GM12878 (cell line): ENCODE measurements around the gene YWHAQ. TPM values are rescaled to one million over a fixed set of nuclear protein-coding genes. Genes with fewer than 3 reads are reported as not detected.
A peak's percentile ranks its signal among the peaks of the same experiment; 100 is the strongest.

ENCODE experiments used
- ATAC-seq: fragments of 200-7000 bp; cut with Tn5 transposase; 3 replicates; pipeline ENCODE4 v1.9.1; 2020; ENCODE audit warnings: mild to moderate bottlenecking, moderate library complexity
- BruUV-seq: library from RNA; stranded (reverse); fragments of 400-500 nt; replicated peaks from 2 replicates; lab custom pipeline; 2021; lab: Mats Ljungman, UMichigan
- CTCF ChIA-PET: fragments of 300-600 bp; sonication (Branson Sonifier 250); formaldehyde crosslinking; extraction: SDS; loops from one replicate; lab custom pipeline; 2021; ENCODE audit warnings: inconsistent platforms; lab: Yijun Ruan, JAX
- POLR2A ChIA-PET: fragments of 350-600 bp; formaldehyde crosslinking; extraction: SDS; loops from one replicate; lab custom pipeline; 2021; ENCODE audit warnings: inconsistent platforms; lab: Charles Lee
- RAD21 ChIA-PET: fragments of 300-600 bp; sonication (Branson Sonifier 250); formaldehyde crosslinking; loops from one replicate; lab custom pipeline; 2023; ENCODE audit warnings: antibody characterized with exemption; ENCODE audit not compliant: unreplicated experiment; lab: Charles Lee
- SMC1A ChIA-PET: fragments of 300-600 bp; sonication (Branson Sonifier 250); formaldehyde crosslinking; loops from one replicate; lab custom pipeline; 2023; ENCODE audit not compliant: unreplicated experiment, uncharacterized antibody; lab: Charles Lee
- DNase-seq: peaks from one replicate; pipeline ENCODE4 v3.0.0-alpha.2; 2011; ENCODE audit warnings: low read depth, low spot score
- FAIRE-seq: peaks from 3 replicates; lab custom pipeline; 2011; peaks lifted over from hg19 to GRCh38; lab: Jason Lieb, UNC
- H2AFZ ChIP-seq: 2 replicates; pipeline ENCODE4 v1.6.0; 2011; ENCODE audit warnings: low read depth, low read length, control low read depth; ENCODE audit not compliant: control insufficient read depth
- H3K27ac ChIP-seq: 2 replicates; pipeline ENCODE4 v1.5.1; 2011; ENCODE audit warnings: control low read depth; ENCODE audit not compliant: control insufficient read depth, insufficient read depth
- H3K27me3 ChIP-seq, 2 experiments: replicated peaks in 1 of 2; 2 replicates each; pipeline versions ENCODE4 v1.6.0 to v1.6.1; 2011; ENCODE audit warnings: low read length in 1 of 2; ENCODE audit not compliant: control insufficient read depth in 2 of 2, insufficient read depth in 2 of 2
- H3K36me3 ChIP-seq, 2 experiments: 2 replicates each; pipeline ENCODE4 v1.5.1; 2011; ENCODE audit warnings: low read length in 1 of 2; ENCODE audit not compliant: control insufficient read depth in 2 of 2, insufficient read depth in 2 of 2
- H3K4me1 ChIP-seq: 2 replicates; pipeline ENCODE4 v1.6.1; 2011; ENCODE audit warnings: mild to moderate bottlenecking, low read length, moderate library complexity, mixed read lengths; ENCODE audit not compliant: control insufficient read depth, insufficient read depth
- H3K4me2 ChIP-seq: 2 replicates; pipeline ENCODE4 v1.6.0; 2011; ENCODE audit warnings: control low read depth; ENCODE audit not compliant: control insufficient read depth, insufficient read depth
- H3K4me3 ChIP-seq: fragments of 200-600 bp; sonication (generic); 2 replicates; pipeline ENCODE4 v1.5.1; 2016
- H3K79me2 ChIP-seq: 2 replicates; pipeline ENCODE4 v1.6.0; 2011; ENCODE audit warnings: low read length; ENCODE audit not compliant: control insufficient read depth, insufficient read depth
- H3K9ac ChIP-seq: 2 replicates; pipeline ENCODE4 v1.8.0; 2011; ENCODE audit warnings: low read length, control low read depth, mixed read lengths; ENCODE audit not compliant: control insufficient read depth, insufficient read depth
- H3K9me3 ChIP-seq: replicated peaks from 3 replicates; pipeline ENCODE4 v1.5.1; 2011; ENCODE audit warnings: mild to moderate bottlenecking, low read length; ENCODE audit not compliant: control insufficient read depth, insufficient read depth
- H4K20me1 ChIP-seq: 2 replicates; pipeline ENCODE4 v1.6.0; 2011; ENCODE audit not compliant: control insufficient read depth, insufficient read depth
- NBN ChIP-seq: fragments of 450-650 bp; IDR thresholded peaks from 2 replicates; pipeline ENCODE4 v1.6.1; 2016
- SIN3A ChIP-seq: IDR thresholded peaks from 2 replicates; pipeline ENCODE4 v1.6.1; 2012; ENCODE audit warnings: low read depth, low read length, improper control_type of control experiment
- TCF7 ChIP-seq: IDR thresholded peaks from 2 replicates; pipeline ENCODE4 v1.6.1; 2014; ENCODE audit warnings: antibody characterized with exemption, borderline replicate concordance
- ZNF592 ChIP-seq: fragments of 450-650 bp; IDR thresholded peaks from 2 replicates; pipeline ENCODE4 v1.6.1; 2017; ENCODE audit warnings: mild to moderate bottlenecking, moderate library complexity
- whole genome bisulfite sequencing: methylation state at CpG from one replicate; pipeline ENCODE4 v1.1.6; 2016; ENCODE audit warnings: low lambda C conversion rate; ENCODE audit not compliant: insufficient replicate concordance, insufficient coverage; ENCODE audit errors: missing lambda C conversion rate; 5-methylcytosine and 5-hydroxymethylcytosine counted together
- in situ Hi-C: fragments of 300-500 bp; cut with MboI; formaldehyde crosslinking; loops from 9 replicates; pipeline ENCODE4 v1.14.3; 2018; ENCODE audit warnings: mixed read lengths
- intact Hi-C: fragments of 100-400 bp; cut with micrococcal nuclease; formaldehyde crosslinking; loops from one replicate; pipeline ENCODE4 v1.14.2; 2022; ENCODE audit not compliant: unreplicated experiment
- polyA plus RNA-seq, 11 experiments: library from polyadenylated mRNA; depleted of rRNA in 4 of 11; unstranded in 6 of 11; stranded (reverse) in 5 of 11; fragments of >200 nt; fragmentation: Nextera tagmentation in 4 of 11; fragmentation: Illumina TruSeq in 1 of 11; extraction: Ambion mirVana in 4 of 11; extraction: Trizol in 1 of 11; gene quantifications; 1 replicate in 1 of 11; 2 replicates in 10 of 11; pipeline versions ENCODE4 v1.2.1 to v1.2.3, GENCODE V29; 2011 to 2016; ENCODE audit warnings: inconsistent platforms in 2 of 11, missing spikeins in 2 of 11, low read depth in 1 of 11
- total RNA-seq, 4 experiments: library from RNA; depleted of rRNA in 3 of 4; stranded (reverse); fragments of >200 nt in 3 of 4; fragmentation: Illumina TruSeq in 1 of 4; extraction: Trizol in 1 of 4; gene quantifications; 2 replicates each; pipeline versions ENCODE4 v1.2.1 to v1.2.3, GENCODE V29; 2013 to 2021

YWHAQ gene
- total and polyA plus RNA-seq, 10 of the 15 experiments (the other 5 are each of a cell fraction or from before 2014, with no cell fraction given) = 63.0 to 515 (median 219) TPM

- ChIA-PET RAD21 (interaction anchor here (0.7 to 2.9 kb wide), 12 partner anchors 9 to 207 kb away, joined by 3 to 19 read pairs (median 4); partner anchors contain the start of gene ADAM17), CTCF (interaction anchor here (1.0 to 2.6 kb wide), 5 partner anchors 10 to 73 kb away, joined by 3 to 10 read pairs (median 5); partner anchors contain the start of gene ADAM17), POLR2A (interaction anchor here (0.7 to 3.7 kb wide), 9 partner anchors 10 to 83 kb away, joined by 3 to 26 read pairs (median 5); partner anchors contain the start of gene ADAM17), SMC1A (interaction anchor here (0.8 to 3.9 kb wide), 13 partner anchors 11 to 170 kb away, joined by 3 to 43 read pairs (median 5); partner anchors contain the start of gene ADAM17)
- H3K4me3 ChIP-seq = peak overlapping the region; percentile 80
- FAIRE-seq = peak; percentile 18
- H3K79me2 ChIP-seq = peaks cover 54% of the 10 kb centered on the region
- peak overlapping the region; percentile 83 for H3K27ac ChIP-seq
- 1% methylated on average over 20 of the region's 20 CpGs for WGBS
- intact Hi-C loops (loop anchor here (2.0 to 5.0 kb wide), 2 partner anchors 27 to 72 kb away; partner anchors contain the start of gene ADAM17), in situ Hi-C loops (no loop called here)
- peak; percentile 7 for ATAC-seq
- no peak overlapping the region; the same call in 1 of the 2 replicates for H2AFZ ChIP-seq
- BruUV-seq = no TSS peak
- no peaks in the 10 kb centered on the region for H3K27me3 ChIP-seq
- 0 out of 2 replicates have a peak, but pooled peaks have one; percentile 18 for TF ChIP-seq SIN3A
- TF ChIP-seq NBN = 0 out of 2 replicates have a peak, but pooled peaks have one; percentile 0
- no peak for TF ChIP-seq ZNF592
- no peak for TF ChIP-seq TCF7
- H4K20me1 ChIP-seq = no peaks in the 10 kb centered on the region; the same call in 1 of the 2 replicates
- peak overlapping the region; percentile 75 for H3K9ac ChIP-seq
- no peak for DNase-seq
- no peaks in the 10 kb centered on the region for H3K36me3 ChIP-seq
- H3K9me3 ChIP-seq = peaks cover 2% of the 10 kb centered on the region; the same call in 2 of the 3 replicates
- H3K4me1 ChIP-seq = peaks cover 3% of the 10 kb centered on the region; the same call in 1 of the 2 replicates
- H3K4me2 ChIP-seq = peak overlapping the region; percentile 92
Measured at GRCh38 chr2:9629222-9630116, 1.3 kb downstream of the YWHAQ start.
